ENCODE data around the gene TMEM141. TPM values are rescaled to one million over a fixed set of nuclear protein-coding genes. Genes with fewer than 3 reads are reported as not detected.
"Not testable (repeated sequence)": the region's sequence is repeated elsewhere in the genome, so short reads cannot be mapped to it uniquely, and the experiment has no call there.

Gene TMEM141
- total RNA-seq, 1 experiment from 2014 or later = 63.0 TPM

- not testable (repeated sequence) for DNase-seq (ENCODE audit: low read depth)
Observed at GRCh38 chr9:136755302-136756133, 35.6 kb upstream of the TMEM141 start.

GRCh38 chr9:136756134-136756438 is 35.1 kb upstream of the TMEM141 start:
- no peak for DNase-seq (ENCODE audit: low read depth)

- no peak for DNase-seq (ENCODE audit: low read depth)
Observed at GRCh38 chr9:136756836-136757235, 34.3 kb upstream of the TMEM141 start.

GRCh38 chr9:136757328-136757727 is 33.8 kb upstream of the TMEM141 start:
- no peak for DNase-seq (ENCODE audit: low read depth)

DNA sequence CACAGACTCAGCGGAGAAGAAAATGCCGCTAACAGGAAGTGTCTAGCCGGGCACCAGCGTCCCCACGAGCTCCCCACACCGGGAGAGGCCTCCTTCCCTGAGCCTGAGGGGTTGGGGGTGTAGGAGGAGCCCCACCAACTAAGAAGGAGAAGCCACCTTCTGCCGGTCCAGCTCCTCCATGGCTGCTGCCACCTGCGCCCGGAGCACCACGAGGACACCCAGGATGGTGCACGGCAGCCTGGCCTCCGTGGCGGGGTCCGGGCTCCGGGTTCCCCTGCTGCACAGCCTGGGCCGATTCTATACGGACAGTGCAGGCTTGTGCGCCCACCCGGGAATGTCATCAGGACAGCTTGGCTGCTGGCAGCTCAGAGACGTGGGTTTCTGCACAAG is 33.4 kb upstream of the TMEM141 start:
- DNase-seq (ENCODE audit: low read depth) = no peak

- DNase-seq (ENCODE audit: low read depth) = no peak
Observed at GRCh38 chr9:136759001-136759400, 32.1 kb upstream of the TMEM141 start.

DNA sequence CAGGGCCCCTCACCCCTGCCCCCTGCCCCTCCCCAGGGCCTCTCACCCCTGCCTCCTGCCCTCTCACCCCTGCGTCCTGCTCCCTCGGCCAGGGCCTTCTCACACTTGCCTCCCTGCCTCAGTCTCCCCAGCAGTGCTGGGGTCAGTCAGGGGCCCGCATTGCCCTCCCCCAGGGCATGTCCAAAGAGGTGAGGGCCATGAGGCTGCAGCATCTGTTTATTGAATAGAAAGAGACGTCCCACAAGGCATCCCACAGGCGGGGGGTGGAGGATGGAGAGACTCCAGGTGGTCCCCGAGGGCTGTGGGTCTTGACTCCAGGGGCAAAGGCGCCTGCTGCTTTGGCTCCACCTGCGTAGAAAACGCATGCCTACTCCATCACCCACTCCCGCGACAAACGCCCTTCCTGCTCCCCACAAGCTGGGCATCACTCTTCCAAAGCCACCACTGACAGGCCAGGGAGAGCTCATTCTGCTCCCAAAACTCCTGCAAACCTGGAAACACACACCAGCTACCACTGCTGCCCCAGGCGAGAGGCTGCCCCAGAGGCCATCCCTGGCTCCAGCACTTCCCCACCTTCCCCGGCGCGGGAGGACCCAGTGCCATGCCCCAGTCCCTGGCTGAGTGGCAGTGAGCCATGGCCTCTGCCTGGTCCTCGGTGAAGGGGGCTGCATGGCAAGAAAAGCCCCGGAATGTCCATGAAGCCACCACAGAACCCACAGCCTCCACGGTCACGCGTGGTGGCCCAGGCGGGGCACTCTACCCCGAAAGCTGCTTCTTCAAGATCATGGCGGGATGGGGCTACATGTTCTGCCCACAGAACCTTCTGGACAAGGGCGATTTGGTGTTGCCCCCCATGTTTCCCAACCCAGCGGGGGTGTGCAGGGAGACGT is 31.5 kb upstream of the TMEM141 start:
- no peak for DNase-seq (ENCODE audit: low read depth)

GRCh38 chr9:136760424-136760823 is 30.7 kb upstream of the TMEM141 start:
- DNase-seq (ENCODE audit: low read depth) = no peak

DNA sequence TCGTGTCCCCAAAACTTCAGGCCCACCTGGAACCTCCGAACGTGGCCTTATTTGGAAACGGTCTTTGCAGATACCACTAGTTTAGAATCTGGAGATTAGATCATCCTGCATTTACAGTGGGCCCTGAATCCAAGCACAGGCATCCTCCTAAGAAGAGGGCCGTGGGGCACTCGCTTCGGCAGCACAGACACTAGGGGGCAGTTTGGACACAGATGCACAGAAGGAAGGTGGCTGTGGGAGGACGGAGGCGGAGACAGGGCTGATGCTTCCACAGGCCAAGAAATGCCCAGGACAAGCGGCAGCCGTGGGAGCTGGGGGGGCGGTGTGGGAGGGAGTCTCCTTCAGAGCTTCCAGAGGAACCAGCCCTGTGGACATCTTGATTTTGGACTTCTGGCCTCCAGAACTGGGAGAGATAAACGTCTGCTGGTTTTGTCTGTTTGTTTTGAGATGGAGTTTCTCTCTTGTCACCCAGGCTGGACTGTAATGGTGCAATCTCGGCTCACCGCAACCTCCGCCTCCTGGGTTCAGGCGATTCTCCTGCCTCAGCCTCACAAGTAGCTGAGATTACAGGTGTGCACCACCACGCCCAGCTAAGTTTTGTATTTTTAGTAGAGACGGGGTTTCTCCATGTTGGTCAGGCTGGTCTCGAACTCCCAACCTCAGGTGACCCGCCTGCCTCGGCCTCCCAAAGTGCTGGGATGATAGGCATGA is 30.2 kb upstream of the TMEM141 start:
- DNase-seq (ENCODE audit: low read depth) = peak; percentile 69

- no peak for DNase-seq (ENCODE audit: low read depth)
Observed at GRCh38 chr9:136761545-136761981, 29.6 kb upstream of the TMEM141 start.

GRCh38 chr9:136762221-136762691 is 28.9 kb upstream of the TMEM141 start:
- no peak for DNase-seq (ENCODE audit: low read depth)

DNA sequence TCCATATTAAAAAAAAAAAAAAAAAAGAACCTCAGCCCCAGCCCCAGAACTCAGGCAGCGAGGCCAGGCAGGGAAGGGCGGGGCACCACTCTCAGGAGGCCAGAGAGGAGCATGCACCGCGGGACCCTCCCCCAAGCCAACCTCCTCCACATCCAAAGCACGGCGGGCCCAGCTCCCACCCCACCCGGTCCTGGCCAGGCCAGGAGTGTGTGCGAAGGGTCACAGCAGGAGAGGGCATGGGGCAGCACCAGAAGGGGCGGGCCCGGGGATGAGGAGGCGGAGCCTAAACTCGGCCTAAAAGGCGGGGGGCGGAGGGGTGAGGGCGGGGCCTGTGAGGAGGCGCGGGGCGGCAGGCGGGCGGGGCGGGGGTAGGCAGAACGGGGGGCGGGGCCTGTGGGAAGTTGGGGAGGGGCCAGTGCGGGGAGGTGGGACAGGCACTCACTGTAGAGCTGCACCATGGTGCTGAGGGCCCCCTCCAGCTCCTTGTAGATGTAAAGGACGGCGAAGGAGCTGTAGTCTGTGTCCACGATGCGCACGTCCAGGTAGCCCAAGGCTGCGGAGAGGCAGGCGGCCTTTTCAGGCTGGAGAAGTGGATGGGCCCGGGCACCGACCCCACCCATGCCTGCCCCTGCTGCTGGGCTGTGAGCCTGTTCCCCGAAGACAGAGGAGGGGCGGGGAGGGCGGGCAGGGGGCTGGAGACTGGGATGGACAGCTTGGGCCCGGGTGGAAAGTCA is 28.1 kb upstream of the TMEM141 start:
- no peak for DNase-seq (ENCODE audit: low read depth)

GRCh38 chr9:136763649-136764035 is 27.5 kb upstream of the TMEM141 start:
- no peak for DNase-seq (ENCODE audit: low read depth)

DNA sequence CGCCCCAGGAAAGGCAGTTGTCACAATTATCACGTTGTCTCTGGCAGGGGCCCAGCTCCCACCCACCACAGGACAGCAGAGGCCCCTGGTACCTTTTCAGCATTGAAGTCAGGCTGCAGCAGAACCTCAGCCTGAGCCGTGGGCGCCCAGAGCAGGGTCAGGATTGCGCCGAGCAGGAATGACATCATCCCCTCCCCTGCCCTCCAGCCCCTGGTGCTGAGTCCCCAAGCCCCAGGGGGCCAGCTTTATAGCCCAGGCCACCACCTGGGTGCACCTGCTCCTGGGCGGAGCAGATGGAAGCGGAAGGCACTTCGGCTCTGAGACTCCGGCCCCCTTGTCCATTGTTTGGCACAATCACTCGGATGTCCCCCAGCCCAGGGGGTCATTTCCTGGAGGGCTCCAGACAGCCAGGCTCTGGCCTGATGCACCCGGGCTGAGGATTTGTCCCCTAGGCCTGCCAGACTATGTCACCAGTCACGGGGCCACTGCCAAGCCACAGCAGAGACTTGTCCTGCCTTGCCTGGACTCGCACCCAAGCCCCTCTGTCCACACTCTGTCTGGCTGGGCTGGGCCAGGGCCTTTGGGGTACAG is 26.7 kb upstream of the TMEM141 start, which contains the start of gene LCN15:
Gene LCN15 (minus strand): TSS at position 218 of the 591 bp plus-strand sequence. CDS start 30 bp downstream, at position 188.
- DNase-seq (ENCODE audit: low read depth) = no peak

DNA sequence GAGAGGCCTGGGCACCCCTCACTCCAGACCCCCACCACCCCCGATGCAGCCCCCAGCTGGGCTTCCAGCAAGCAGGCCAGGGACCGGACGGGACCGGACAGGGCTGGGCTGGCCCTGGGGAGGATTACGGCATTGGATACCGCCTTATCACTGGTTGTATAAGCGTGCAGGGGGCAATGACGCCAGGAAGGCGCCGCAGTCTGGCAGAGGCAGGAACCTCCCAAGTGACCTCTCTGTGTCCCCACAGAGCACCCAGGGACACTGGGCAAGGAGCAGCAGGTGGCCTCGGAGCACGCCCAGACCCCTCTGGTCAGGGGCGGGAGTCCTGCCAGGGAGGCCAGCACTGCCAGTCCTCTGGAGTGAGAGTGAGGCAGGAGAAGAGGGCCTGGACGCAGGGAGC is 26.1 kb upstream of the TMEM141 start:
- no peak for DNase-seq (ENCODE audit: low read depth)

DNA sequence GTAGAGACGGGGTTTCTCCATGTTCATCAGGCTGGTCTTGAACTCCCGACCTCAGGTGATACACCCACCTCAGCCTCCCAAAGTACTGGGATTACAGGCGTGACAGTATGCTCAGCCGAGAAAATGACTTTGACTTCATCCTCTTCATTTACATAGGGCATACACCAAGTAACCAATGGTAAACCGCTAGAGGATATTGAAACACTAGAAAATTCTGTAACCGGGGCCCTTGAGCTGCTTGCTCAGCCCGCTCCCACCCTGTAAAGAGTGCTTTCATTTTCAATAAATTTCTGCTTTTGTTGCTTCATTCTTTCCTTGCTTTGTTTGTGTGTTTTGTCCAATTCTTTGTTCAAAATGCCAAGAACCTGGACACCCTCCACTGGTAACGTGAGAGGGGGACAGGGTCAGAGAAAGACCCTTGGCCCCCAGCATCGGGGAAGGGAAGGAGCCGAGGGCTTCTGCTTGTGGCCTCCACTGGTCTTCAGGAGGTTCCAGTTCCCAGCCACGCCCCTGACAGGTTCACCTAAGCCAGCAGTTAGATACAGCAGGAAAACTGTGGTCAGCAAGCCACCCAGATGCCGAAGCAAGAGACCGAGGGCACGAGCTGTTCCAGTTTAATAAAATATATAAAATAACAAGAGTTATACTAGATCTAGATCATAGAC is 25.3 kb upstream of the TMEM141 start:
- DNase-seq (ENCODE audit: low read depth) = not testable (repeated sequence)

DNA sequence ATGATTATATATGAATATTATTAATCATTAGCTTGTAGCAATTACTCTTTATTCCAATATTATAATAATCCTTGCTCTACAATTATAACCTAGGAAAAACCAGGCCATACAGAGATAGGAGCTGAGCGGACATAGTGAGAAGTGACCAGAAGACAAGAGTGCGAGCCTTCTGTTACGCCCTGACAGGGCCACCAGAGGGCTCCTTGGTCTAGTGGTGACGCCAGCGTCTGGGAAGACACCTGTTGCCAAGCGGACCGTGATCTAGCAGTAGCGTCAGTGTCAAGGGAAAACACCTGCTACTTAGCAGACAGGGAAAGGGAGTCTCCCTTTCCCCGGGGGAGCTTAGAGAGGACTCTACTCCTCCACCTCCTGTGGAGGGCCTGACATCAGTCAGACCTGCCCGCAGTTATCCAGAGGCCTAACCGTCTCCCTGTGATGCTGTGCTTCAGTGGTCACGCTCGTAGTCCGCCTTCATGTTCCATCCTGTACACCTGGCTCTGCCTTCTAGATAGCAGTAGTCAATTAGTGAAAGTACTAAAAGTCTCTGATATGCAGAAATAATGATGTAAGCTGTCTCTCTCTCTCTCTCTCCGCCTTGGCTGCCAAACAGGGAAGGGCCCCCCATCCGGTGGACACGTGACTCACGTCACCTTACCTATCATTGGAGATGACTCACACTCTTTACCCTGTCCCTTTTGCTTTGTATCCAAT is 24.6 kb upstream of the TMEM141 start:
- DNase-seq (ENCODE audit: low read depth) = peak; percentile 59

DNA sequence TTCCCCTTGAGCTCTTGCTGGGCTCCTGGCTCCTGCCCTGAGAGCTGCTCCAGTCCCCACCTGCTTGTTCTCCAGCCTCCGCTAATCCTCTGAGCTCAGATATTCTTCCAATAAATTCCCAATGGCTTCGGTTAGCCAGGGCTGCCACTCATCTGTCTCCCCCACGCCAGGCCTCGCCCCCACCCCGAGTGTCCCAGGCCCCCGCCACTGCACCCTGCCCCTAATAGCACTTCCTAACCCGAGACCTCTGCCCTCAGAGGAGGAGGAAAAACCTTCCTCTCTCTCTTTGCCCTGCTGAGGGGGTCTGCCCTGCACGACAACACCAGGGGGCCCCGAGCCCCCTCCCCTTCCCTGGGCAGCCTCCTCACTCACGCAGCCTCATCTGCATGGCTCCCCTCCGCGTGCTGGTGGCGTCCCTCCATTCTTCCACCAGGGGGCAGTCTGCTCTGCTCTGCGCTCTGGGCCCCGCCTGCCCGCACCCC is 21.4 kb upstream of the TMEM141 start:
- DNase-seq (ENCODE audit: low read depth) = no peak

DNA sequence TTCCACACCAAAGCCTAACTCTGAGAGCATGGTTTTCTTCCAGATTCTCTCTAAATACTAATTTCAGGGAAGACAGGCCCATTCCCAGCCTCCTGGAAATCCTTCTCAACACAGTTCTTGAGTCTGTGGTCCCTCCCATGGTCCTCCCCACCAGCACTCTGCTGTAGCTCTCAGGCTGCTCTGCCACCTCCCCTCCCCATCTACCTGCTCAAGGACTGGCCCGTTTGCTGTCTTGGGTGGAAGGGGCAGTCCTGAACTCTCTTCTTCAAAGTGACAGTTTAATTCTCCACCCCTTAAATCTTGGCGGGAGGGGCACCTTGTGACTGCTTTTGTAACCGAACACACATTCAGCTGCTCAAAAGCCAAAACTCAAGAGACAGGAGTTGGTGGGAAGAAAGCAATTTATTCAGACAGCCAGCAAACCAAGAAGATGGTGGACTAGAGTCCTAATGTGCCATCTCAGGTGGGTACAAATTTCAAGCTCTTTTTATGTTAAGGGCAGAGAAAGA is 19.2 kb upstream of the TMEM141 start:
- DNase-seq (ENCODE audit: low read depth) = no peak

Measured in M059J (cell line).